CD4-positive, alpha-beta T cell treated with Interleukin-4 for 1 hour (primary cell): ENCODE data around the gene UVRAG.

Experiments
- DNase-seq, 2 donors: peaks; one replicate each; pipeline ENCODE4 v3.0.0-alpha.2; 2020 to 2022

Gene UVRAG

DNA sequence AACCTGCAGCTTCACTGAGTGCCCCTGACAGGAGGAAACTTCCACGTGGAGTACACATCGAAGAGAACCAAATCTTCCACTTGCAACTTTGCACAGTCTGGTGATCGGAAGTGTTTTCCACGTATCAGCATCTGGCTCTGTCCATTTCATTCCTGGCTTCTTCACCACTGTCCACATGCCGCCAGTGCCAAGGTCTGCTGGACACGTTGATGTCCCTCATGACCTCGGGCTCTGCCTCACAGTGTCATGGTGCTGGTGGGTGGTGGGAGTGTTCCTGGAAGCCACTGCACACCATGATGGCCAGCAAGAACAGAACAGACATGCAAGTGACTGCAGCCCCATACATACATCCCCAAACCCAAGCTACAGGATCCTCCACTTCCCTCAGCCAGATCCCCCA lies 342.9 kb downstream of the UVRAG start:
- no peak for DNase-seq

DNA sequence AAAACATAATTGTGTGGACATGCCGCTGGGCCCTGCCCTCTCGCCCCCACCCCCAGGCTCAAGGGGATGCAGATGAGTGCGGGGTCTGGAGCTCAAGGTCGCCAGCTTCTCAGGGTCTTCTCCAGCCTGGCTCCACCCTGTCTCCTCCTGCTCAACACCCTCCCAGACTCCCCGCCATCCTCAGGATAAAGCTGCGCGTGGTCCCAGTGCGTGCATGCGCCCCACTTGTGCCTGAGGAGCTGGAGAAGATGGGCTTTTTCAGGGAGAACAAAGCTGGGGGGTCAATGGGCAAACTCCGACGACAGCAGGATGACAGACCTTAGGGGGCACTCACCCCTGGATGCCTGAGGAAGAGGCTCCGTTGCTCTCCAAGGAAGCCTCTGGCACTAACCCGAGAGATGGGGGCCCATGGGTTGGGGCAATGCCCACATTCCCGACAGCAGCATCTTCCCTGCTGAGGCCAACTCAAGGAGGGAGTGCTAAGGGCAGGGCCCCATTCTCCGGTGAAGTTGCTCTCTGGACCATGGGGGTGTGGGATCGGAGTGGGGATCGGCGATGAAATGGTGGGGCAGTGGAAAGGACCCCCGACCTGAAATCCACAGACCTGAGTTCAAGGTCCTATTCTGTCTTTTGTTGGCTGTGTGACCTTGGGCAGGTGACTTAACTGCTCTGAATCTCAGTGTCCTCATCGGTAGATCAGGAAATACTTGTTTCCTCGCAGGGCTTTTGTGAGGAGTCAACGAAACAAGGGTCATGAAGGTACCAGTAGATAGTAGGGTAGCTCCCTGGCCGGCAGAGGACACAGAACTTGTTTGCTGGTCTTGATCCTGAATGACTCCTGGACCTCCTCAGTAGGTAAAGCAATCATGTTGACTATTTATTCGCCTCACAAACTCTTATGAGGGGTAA lies 343.6 kb downstream of the UVRAG start:
- DNase-seq: no peak

DNA sequence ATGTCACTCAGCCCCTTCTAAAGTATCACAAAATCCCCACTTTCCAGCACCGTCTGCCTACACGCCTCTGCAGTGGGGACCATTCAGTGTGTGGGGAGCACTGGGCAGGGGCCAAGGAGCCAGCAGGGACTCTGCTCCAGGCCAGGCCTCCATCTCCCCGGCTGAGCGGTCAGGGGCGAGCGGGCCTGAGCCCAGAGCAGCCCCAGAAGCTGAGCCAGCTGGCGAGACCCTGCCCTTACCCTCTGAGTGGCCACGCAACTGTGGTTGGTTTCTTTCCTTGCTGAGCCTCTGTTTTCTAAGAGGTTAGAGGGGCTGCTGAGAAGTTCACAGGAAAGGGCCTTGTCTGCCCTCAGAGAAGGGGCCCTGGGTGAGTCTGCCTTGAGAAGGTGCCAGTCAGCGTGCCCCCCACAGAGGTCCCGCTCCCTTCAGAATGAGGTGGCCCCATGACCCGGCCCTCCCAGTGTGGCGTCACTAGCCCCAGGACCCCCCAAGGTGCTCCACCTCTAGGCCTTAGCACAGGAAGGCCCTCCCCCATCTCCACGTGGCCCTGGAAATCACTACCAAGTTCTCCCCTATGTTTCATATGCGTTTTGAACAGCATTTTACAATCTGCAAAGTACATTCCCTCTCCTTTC lies 344.4 kb downstream of the UVRAG start:
- no peak for DNase-seq

DNA sequence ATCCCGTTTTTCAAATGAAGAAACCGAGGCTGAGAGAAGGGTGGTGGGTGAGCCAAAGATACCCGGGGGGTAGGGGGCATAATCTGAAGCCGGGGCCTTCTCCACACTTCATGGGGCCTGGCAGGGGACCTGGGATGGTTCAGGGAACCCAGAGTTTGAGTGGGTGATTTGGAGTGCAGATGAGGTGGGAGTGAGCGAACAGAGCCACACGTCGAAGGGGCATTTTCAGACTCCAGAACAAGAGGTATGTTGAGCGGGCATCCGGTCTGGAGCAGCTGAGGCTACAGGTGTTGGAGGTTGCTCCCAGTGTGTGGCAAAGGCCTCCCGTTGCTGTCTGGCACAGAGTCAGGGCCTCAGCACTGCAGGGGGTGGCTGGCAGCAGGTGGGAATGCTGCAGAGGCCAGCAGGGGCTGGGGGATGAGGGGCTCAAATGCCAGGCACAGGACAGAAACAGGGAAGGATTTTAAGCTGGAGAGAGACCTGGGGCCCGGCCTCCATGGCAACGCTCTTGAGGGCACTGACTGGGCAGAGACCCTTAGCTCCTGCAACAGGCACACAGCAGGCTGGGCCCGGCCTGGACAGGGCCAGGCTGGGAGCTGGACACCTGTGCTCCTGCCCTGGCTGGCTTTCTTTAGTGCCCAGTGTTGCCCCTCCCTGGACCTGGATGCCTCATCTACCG lies 345.1 kb downstream of the UVRAG start:
- no peak for DNase-seq

DNA sequence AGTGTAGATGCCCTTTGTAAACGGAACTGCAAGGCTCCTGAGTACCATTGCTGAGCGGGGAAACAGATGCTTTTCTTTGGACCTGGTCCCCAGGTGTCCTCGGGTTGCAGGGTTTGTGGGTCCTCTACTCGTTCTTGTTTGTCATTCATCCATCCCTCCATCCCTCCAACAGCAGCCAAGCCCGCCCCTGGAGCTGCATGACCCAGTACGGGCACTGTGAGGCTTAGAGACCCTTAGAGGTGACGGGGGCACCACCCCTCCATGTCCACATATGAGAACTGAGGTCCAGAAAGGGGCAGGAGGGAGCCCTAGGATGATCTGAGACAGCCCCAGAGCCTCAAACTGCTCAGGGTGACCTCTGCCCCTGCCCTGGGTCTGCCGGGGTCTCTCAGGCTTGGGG lies 345.8 kb downstream of the UVRAG start:
- no peak for DNase-seq

DNA sequence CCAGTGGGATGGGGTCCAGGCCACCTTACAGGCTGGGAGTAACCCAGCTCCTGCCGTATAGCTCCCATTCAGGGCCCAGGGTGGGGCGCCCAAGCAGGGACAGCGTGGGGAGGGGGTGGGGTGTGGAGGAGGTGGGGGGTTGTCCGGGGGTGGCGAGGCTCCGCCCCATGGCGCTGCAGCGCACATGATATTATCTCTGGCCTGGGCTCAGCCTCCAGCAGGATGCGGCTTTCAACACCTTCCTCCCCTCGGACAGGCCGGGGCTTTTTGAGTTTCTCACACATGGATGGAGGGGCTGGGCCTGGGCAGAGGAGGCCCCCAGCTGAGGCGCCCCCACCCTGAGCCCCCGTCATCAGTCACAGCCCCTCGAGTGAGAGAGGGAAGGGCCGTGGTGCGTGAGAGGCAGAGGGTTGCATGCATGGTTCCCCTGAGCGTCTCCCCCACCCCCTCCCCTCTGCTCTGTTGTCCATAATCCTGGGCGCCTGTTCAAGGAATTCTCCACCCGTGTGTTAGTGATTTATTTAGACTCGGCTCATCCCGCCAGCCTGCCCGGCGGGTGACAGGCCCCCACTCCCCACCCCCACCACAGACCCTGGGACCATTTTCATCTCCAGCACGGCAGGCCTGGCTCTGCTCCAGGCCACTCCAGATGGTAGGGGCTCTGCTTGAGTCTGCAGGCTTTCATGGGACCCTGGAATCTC lies 346.4 kb downstream of the UVRAG start:
- no peak for DNase-seq

DNA sequence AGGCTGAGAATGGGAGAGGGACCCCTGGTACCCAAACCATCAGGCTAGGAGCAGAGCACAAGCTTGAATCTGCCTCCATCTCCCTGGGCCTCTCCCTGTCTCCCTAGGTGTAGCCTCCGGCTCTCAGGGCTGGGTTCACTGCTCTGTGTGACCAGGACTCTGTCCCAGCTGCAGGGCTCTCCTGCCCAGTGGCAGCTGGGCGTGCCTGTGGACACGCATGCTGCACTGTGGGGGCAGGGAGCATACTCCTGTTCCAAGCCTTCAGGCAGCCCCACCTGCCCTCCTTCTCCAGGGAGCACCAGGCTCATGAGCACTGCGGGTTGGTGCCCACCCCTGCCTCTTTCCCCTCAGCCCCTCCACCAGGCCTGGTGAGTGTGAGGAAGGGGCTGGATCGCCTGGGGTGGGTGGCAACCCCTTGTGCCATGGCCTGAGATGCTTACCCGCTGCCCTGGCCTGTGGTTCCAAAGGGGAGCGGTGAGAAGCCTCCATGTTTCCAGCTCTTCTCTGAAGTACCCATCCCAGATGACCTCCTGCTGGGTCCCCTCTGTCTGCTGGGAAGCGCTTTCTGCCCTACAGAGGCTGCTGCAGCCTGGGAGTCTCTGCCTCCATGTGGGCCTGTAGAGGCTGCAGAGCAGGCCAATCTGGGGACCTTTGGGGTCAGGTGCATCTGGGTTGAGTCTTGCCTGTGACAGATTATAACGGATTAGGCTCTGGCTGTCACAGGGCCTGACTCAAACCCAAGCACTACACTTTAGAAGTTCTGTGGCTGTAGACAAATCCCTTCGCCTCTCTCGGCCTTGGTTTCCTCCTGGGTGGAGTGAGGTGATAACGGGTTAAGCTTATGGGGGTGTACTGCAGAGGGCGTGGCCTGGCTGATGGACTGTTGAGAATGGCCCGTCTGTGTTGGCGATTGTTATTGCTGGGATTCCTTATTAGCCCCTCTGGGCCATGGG lies 347.6 kb downstream of the UVRAG start:
- DNase-seq: no peak

DNA sequence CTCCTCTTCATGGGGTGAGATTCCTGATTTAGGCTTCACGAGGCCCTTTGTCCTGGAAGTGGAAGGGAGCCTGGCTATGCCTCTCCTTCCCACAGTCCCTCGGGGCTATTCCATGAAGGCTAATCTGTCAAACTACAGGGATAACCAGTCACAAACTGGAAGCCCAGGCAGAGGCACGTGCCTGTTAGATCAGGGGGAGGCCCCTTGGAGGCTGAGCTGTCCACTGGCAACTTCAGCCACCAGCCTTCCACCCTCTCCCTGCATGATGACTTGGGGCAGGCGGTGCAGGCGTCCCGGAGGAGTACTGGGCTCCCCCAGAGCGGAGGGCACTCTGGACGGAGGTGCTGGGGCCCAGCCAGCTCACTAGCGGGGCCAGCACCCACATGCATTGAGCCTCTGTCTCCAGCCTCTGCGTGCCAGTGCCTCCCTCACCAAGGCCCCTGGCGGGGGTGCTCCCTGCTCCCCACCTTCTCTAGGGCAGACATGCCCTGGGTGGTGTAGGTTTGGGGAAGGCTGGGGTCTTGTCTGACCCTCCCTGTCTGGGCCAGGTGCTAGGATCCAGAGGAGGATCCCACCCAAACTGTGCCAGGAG lies 348.4 kb downstream of the UVRAG start:
- no peak for DNase-seq

DNA sequence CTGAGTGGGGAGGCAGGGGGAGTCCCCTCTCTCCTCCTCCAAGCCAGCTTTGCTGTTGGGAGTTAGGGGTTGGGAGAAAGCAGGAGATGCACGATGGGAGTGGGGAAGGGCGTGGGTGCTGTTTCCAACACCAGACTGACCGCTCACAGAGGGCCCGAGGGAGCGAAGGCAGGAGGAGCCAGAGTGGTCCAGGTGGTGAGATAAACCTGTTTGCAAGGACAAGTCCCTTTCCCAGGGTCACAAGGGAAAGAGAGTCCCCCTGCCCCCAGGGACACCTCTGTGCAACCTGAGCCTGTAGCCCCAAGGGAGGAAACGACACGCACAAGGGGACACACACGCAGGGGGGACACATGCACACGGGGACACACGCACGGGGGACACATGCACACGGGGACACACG lies 349.1 kb downstream of the UVRAG start:
- DNase-seq: no peak

DNA sequence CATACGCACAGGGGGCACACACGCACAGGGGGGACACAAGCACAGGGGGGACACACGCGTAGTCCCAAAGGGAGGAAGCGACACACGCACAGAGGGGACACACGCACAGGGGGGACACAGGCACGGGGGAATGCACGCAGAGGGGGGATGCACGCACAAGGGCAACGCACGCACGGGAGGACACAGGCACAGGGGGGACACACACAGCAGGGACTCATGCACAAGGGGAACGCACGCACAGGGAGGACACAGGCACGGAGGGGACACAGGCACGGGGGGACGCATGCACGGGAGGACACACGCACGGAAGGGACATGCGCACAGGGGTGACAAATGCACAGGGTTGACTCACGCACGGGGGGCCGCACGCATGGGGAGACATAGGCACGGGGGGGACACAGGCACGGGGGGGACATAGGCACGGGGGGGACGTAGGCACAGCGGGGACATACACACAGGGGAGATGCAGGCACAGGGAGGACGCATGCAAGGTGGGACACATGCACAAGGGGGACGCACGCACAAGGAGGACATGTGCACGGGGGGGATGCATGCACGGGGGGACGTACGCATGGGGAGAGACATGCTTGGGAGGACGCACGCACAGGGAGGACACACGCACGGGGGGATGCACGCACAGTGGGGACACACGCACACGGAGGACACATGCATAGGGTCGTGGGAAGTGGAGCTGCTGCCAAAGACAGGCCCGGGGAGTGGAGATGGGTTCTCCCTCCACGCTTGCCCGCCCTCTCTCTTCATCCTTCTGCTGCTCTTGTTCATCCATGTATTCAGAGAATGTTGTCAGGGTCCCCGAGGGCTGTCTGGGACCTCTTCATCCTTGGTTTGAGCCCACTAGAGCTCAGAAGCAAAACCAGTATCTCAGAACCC lies 350.1 kb downstream of the UVRAG start:
- no peak for DNase-seq

DNA sequence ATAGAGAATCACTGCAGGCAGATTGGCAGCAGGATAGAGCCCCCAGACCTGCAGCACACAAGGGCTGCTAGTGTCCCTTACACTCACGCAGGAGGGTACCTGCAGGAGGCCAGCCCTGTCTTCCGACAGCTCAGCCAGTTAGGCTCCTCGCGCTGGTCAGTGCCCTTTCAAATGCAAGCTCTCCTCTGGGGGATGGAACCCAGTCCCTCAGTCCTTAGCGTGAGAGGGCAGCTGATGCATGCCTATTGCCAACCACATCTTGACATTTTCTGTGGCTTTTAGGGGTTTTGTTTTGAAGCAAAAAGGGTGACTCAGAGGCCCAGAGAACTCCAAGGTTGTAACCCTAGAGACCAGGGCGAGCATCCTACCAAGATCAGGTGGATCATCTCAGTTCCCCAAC lies 351.3 kb downstream of the UVRAG start:
- DNase-seq: no peak

DNA sequence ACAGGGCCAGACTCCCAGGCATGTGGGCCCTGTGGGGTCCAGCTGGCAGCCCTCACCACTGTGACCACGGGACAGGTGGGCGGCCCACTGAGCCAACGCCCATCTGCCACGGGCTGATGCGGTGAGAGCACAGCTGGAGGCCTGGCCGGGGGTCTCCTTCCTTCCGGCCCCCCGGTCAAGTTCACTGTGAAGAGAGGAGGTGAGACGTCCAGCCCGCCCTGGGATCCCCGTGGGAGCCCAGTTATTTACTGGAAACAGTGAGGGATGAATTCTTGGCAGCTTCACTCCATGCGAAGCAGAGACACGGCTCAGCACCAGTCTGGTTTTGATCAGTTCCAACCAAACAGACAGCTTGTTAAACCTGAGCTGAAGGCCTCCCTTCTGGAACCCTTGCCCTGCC lies 352.6 kb downstream of the UVRAG start:
- no peak for DNase-seq

DNA sequence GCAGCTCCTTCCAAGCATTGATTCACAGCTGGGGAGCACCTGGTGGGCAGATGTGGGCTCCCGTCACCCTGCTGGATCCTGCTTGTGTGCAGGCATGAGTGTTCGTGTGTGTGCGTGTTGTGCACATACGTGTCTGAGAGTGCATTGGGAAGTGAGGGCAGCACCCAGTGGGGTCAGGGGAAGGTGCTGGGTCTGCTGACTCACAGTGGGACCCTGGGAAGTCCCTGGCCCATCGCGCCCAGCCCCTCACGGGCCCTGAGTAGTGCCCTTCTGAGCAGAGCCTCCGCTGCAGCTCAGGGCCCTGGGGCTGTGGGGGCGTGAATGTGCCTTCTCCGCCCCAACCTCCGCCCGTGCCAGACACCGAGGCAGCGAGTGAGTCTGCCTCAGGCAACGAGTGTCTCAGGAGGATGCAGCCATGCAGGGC lies 354.5 kb downstream of the UVRAG start:
- DNase-seq: no peak

DNA sequence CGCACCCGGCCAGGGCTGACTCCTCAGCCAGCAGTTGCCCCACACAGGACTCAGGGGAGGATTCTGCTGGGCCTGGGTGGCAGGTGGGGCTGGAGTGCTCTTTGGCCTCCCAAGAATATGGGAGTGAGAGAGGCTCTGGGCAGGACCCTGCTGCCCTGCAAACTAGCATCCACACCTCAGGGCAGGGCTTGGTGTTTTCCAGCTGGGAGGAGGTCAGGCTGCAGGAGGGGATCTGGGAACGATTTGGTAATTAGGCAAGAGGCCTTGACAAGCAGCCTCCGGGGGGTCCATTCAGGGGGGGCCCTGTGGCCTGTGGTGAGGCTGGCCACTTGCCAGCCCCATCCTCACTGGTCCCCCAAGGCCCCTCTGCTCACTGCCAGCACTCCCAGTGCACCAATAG lies 355.5 kb downstream of the UVRAG start:
- DNase-seq: no peak

DNA sequence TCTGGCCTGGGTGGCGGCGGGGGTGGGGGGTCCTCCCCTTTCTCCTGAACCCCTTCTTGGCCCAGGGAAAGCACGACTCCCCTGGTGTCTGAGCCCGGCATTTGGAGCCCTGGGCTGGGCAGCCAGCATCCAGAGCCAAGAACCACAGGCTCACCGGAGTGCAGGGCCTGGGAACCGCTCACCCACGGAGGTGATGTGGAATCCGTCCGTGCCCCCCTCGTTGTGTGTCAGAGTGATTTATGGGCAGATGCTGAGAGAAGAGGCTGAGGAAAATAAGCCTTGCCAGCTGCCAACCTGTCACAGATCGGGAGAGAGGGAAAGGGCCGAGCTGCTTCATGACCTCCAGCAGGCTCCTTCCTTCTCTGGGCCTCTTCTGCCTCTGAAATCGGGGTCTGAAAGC lies 357.6 kb downstream of the UVRAG start:
- DNase-seq: no peak

DNA sequence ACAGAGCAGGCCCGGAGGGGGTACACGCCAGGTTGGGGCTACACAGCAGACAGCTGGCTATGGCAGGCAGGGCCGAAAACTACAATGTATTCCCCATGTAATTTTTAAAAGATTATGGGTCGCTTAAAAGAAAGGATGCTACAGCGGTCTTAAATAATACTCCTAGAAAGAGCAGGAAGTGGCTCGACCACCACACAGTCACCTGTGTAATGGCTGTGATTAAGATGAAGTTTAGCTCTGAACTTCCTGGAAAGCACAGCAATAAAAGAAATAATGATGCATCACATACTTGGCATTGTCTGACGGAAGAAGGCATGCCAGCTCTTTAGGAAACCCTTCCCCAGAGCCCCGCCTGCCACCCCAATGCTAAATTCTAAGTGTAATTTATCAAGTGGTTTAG lies 358.7 kb downstream of the UVRAG start:
- no peak for DNase-seq

DNA sequence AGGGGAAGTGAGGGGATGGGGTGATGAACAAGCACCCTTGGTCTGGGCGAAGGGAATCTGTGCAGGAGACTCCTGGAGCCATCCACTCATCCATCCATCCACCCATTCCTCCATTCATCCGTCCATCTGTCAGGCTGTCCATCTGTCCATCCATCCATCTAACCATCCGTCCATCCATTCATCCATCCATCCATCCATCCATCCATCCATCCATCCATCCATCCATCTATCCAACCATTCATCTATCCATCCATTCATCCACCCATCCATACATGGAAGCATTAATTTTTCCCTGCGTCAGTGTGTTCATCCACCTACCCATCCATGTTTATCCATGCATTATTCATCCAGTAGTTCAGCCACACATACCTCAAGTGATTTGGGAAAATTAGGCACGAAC lies 359.3 kb downstream of the UVRAG start:
- no peak for DNase-seq

DNA sequence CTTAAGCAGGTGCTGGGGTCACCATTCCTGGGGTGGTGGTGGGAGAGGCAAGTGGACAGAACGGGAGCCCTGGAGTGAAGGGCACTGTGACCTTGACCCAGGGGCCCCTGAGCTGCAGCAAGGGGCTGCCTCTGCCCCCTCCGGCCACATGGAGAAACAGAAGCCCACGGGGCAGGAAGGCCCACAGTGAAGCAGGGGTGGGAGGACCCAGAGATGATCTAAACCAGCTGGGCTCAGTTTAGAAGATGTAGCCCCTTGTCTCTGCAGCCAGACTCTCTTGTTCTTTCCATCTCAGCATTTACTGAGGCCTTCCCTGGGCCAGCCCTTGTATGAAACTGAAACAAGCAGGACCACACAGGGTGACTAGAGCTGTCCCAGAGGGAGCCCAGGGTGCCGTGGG lies 360.8 kb downstream of the UVRAG start:
- no peak for DNase-seq

DNA sequence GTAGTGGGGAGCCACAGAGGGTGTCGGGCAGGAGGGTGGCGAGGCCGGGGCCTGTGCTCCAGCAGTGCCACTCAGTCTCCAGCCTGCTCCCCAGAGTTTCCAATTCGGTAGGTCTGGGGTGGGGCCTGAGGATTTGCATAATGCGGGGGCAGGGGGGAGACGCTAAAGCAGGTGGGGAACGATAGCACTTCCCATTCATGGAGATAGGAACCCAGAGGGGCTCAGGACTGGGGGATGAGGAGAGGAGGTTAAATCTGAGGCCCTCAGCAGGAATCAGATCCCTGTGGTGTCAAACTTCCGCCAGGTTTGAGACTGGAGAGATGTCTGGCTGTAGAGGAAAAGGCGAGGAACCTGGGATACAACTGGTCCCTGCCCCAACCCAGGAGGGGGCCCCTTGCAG lies 361.5 kb downstream of the UVRAG start:
- DNase-seq: no peak

DNA sequence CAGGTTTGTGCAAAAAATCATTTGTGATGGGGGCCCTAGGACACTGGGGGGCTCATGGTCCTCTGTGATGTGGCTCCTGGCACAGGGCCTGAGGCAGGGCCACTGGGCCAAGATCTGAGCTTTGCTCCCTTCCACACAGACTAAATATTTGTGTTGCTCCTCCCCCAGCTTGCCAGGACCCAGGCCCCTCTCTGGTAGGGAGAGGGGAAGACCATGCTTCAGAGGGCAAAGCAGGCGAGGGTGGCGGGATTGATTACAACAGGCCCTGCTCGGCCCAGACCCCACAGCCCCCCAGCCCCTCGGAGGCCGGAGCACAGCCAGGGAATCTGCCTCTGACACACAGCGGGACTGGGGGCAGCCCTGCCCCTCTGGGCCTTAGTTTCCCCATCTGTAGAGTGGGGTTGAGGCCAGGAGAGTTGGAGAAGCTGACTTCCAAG lies 362.3 kb downstream of the UVRAG start:
- DNase-seq: no peak

DNA sequence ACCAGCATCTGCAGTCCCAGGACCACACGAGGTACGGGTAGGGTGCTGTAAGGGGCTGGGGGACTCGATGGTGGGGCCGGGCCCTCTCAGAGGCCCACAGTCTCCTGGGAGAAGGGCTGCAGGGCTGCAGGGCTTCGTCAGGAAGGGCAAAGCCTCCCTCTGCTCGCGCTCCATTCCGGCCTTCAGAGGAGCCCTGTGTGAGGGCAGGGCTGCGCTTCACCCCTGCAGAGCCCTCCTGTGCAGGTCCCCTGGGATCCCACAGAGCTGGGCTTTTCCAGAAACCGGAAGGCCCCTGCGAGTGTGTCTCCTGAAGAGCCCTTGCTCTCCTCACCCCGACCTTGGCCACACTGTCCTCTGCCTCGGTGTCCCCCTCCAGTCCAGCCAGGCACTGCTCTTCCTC lies 364.1 kb downstream of the UVRAG start:
- DNase-seq: no peak
